Lower lobe of right lung (tissue), 2 donors: ENCODE results near the gene SAMD7. TPM values are rescaled to one million over a fixed set of nuclear protein-coding genes. Genes with fewer than 3 reads are reported as not detected.

ENCODE experiments used
- ATAC-seq, 2 donors: fragments of 200-7000 bp; cut with Tn5 transposase; one replicate each; pipeline ENCODE4 v1.9.1; 2020 to 2022; ENCODE audit warnings: mild to moderate bottlenecking in 2 of 2, moderate library complexity in 2 of 2
- DNase-seq: peaks from one replicate; pipeline ENCODE4 v3.0.0-alpha.2; 2020
- H3K27ac ChIP-seq: fragments of 200-600 bp; one replicate; pipeline ENCODE4 v1.8.0; 2022
- H3K27me3 ChIP-seq: fragments of 200-600 bp; one replicate; pipeline ENCODE4 v1.8.0; 2022; ENCODE audit warnings: low read depth
- H3K36me3 ChIP-seq: fragments of 200-600 bp; one replicate; pipeline ENCODE4 v1.8.0; 2022; ENCODE audit warnings: mild to moderate bottlenecking
- H3K4me1 ChIP-seq: fragments of 200-600 bp; one replicate; pipeline ENCODE4 v1.8.0; 2022
- H3K4me3 ChIP-seq: fragments of 200-600 bp; one replicate; pipeline ENCODE4 v1.8.0; 2022; ENCODE audit warnings: mild to moderate bottlenecking
- H3K9me3 ChIP-seq: fragments of 200-600 bp; one replicate; pipeline ENCODE4 v1.8.0; 2022
- intact Hi-C: fragments of 100-400 bp; cut with DNase I; formaldehyde crosslinking; loops from one replicate; pipeline ENCODE4 v1.11.0; 2022
- total RNA-seq: library from RNA; stranded (reverse); fragmentation: NEBNext Ultra II Directional; extraction: Animal tissue kit (Norgen Biotek cat#: 25700); gene quantifications from one replicate; pipeline ENCODE4 v1.2.1, GENCODE V29; 2021
- TF ChIP-seq, protein P1 (sequence below): fragments of 200-600 bp; IDR thresholded peaks from one replicate; pipeline ENCODE4 v1.8.0; 2022; ENCODE audit warnings: antibody characterized with exemption, mild to moderate bottlenecking
- donor health status: DM: no; HTN: yes; CAD: no; lungs with severe emphysema.

Gene SAMD7
- total RNA-seq, 1 donor from 2014 or later, result not detected

DNA sequence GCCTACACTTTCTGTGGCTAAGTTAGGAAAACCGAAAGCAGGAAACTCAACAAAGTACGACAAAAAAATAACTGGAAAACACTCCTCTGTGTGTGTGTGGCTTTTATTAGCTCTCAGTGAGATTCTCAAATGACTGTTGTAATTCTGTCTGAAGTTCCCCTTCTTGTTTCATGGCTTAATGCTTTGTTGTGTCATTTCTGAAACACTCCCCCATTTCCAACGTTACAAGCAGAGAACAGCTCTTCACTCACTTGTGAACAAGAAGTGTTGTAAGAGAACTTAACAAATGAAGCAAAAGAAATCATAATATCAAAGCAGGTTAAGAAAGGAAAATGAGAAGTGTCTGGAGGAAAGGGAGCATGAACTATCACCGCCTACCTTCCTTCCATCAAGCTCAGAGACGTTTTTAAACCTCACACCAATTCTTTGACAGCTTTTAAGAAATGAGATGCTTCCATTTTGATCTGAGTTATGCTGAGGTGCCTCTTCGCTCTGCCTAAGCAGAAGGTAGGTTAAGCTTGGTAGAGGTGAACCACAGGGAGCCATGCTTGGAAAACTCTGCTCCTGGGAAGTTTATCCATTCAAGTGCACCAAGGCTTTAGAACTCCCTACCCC is 42.9 kb downstream of the SAMD7 start:
- ATAC-seq, result peak; percentile 78 to 81
- H3K4me1 ChIP-seq, result peaks cover 4% of the 10 kb centered on the region
- H3K27me3 ChIP-seq, result no peaks in the 10 kb centered on the region
- intact Hi-C loops, result no loop called here
- TF ChIP-seq, protein P1, sequence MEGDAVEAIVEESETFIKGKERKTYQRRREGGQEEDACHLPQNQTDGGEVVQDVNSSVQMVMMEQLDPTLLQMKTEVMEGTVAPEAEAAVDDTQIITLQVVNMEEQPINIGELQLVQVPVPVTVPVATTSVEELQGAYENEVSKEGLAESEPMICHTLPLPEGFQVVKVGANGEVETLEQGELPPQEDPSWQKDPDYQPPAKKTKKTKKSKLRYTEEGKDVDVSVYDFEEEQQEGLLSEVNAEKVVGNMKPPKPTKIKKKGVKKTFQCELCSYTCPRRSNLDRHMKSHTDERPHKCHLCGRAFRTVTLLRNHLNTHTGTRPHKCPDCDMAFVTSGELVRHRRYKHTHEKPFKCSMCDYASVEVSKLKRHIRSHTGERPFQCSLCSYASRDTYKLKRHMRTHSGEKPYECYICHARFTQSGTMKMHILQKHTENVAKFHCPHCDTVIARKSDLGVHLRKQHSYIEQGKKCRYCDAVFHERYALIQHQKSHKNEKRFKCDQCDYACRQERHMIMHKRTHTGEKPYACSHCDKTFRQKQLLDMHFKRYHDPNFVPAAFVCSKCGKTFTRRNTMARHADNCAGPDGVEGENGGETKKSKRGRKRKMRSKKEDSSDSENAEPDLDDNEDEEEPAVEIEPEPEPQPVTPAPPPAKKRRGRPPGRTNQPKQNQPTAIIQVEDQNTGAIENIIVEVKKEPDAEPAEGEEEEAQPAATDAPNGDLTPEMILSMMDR, result no peak
- H3K4me3 ChIP-seq, result no peak overlapping the region
- H3K36me3 ChIP-seq, result no peaks in the 10 kb centered on the region
- DNase-seq, result no peak
- H3K9me3 ChIP-seq, result no peaks in the 10 kb centered on the region
- H3K27ac ChIP-seq, result peak overlapping the region; percentile 57

DNA sequence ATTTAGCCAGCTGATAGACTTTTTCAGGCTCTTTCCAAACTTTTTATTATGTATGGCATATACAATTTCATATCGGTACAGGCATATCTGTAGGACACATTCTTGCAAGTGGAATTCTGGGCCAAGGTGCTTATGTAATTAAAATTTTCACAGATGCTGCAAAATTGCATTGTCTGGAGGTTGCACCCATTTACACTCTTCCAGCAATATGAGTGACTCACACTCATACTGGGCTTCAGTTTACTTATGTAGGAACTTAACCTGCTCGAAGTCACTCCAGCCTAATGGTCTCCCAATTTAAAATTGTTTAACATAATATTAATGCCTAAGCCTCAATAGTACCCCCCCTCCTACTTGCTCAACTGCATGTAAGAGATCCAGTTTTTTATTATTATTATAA is 44.0 kb downstream of the SAMD7 start:
- intact Hi-C loops, result no loop called here
- no peaks in the 10 kb centered on the region for H3K36me3 ChIP-seq
- no peak overlapping the region for H3K4me3 ChIP-seq
- H3K27ac ChIP-seq, result no peak overlapping the region
- TF ChIP-seq, protein P1, result no peak
- H3K4me1 ChIP-seq, result peaks cover 4% of the 10 kb centered on the region
- no peak for ATAC-seq
- no peaks in the 10 kb centered on the region for H3K9me3 ChIP-seq
- no peaks in the 10 kb centered on the region for H3K27me3 ChIP-seq
- DNase-seq, result no peak

DNA sequence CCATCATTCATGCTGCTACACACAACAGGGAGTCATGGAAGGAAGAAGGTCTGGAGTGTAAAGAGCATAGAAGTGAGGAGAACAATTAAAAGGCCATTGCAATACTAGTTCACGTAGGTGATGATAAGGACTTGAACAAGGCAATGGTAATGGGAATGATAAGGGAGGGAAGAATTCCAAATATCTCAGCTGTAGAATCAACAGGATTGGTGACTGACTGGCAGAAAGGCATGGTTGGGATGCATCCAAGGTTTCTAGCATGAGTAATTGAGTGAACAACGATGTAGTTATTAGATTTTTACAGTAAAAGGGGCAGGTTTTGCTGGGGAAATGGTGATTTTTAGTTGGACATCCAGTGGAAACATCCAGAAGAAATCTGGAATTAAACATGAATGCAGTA is 52.8 kb downstream of the SAMD7 start:
- Histone ChIP-seq H3K9me3 (no peaks in the 10 kb centered on the region), H3K4me1 (peaks cover 21% of the 10 kb centered on the region), H3K36me3 (no peaks in the 10 kb centered on the region), H3K27me3 (no peaks in the 10 kb centered on the region), H3K27ac (no peak overlapping the region), H3K4me3 (no peak overlapping the region)
- intact Hi-C loops, result no loop called here
- ATAC-seq (no peak), DNase-seq (no peak)
- TF ChIP-seq, protein P1, result no peak

DNA sequence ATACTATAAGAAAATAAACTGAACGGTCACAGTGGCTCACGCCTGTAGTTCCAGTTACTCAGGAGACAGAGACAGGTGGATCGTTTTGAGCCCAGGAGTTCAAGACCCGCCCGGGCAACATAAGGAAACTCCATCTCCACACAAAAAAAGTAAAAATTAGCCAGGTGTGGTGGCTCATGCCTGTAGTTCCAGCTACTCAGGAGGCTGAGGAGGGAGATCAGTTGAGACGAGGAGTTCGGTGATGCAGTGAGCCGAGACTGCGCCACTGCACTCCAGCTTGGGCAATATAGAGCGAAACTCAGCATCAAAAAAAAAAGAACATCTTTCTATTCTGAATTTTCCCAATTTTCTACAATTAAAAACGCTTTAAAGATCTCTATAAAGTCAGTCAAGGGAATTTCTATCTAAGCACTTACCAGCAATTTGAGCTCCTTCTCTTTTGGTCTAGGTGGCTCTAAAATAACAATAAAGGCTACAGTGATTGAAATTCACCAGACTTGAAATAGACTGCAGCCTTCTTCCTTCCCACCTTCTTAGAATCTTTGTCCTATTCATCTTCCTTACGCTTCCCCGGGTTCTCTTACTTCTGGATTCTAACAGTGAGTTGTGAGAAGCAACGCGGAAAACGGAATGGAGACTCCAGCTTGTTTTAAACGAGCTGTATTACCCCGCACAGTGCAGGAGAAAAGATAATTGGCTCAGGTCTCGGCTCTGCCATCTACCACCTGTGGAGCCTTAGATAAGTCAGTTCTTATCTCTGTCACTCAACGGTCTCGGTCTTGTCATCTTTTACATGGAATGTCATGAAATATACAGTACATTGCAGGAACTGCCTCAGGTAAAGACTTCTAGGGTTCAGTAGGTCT is 54.4 kb downstream of the SAMD7 start:
- intact Hi-C loops, result no loop called here
- peak in 1 of 2 donors; percentile 3 for ATAC-seq
- DNase-seq, result no peak

DNA sequence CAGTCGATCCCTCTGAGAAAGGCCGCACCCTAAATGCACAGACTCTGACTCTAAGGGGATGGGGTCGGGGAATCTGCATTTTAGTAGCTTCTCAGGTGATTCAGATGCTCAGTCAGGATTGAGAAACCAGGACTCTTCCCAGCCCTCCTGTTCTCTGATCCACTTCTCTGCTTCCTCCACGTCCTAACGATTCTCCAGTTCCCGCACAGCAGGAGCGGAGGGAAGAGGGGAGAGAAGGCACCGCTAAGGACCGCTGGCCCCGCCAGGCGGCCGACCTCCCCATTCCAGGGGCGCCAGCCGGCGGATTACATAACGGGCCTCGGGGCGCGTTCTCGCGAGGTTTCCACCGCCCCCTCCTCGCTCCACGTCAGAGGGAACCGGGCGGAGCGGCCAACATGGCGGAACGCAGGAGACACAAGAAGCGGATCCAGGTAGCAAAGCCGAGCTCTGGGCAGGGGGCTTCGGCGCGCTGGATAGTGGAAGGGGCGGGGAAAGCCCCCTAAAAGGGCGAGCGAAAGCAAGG is 55.1 kb downstream of the SAMD7 start, which contains the start of gene SEC62:
Gene SEC62, plus strand, starts transcription at position 380 of the 523 bp plus-strand sequence. Its CDS starts 16 bp downstream, at position 396.
- Histone ChIP-seq H3K4me3 (peak within 1 kb of the TSS; percentile 82), H3K27me3 (no peaks in the 10 kb centered on the region), H3K36me3 (peaks cover 10% of the 10 kb centered on the region), H3K27ac (peak within 1 kb of the TSS; percentile 95), H3K9me3 (no peaks in the 10 kb centered on the region), H3K4me1 (peaks cover 41% of the 10 kb centered on the region)
- intact Hi-C loops, result no loop called here
- TF ChIP-seq, protein P1, result peak; percentile 45
- peak; percentile 96 for DNase-seq
- ATAC-seq, result peak; percentile 98 to 99

More for the DNA sequence above, 54.4 kb downstream of the SAMD7 start:
- H3K4me1 ChIP-seq, result peaks cover 37% of the 10 kb centered on the region
- H3K27ac ChIP-seq, result peak overlapping the region; percentile 95
- TF ChIP-seq, protein P1, result no peak
- H3K36me3 ChIP-seq, result peaks cover 10% of the 10 kb centered on the region
- no peaks in the 10 kb centered on the region for H3K27me3 ChIP-seq
- no peaks in the 10 kb centered on the region for H3K9me3 ChIP-seq
- H3K4me3 ChIP-seq, result peak overlapping the region; percentile 82
